GM19463 (cell line): ENCODE data around the gene PCSK6.
"Not testable (repeated sequence)": the region's sequence is repeated elsewhere in the genome, so short reads cannot be mapped to it uniquely, and the experiment has no call there.

Experiments
- ATAC-seq: cut with Tn5 transposase; IDR thresholded peaks from one replicate; pipeline ENCODE4 v1.9.1; 2021; ENCODE audit warnings: mild to moderate bottlenecking, moderate library complexity; ENCODE audit not compliant: unreplicated experiment

PCSK6 gene

DNA sequence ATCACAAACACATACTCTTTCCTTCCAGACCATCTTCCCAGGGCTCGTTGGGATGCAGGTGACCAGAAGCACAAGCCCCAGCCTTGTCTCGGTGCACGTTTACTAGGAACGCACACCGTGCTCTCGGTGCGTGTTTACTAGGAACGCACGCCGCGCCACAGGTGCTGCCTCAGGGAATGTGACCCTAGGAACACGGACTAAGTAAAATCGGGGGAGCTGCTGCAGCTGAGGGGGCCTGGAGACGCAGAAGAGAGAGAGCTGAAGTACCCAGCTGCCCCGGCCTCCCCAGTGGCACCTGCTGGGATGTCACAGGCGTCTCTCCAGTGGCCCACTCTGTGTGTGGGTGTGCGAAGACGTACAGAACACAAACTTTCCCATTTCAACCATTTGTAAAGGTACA, 103.5 kb downstream of the PCSK6 start:
- no peak for ATAC-seq

DNA sequence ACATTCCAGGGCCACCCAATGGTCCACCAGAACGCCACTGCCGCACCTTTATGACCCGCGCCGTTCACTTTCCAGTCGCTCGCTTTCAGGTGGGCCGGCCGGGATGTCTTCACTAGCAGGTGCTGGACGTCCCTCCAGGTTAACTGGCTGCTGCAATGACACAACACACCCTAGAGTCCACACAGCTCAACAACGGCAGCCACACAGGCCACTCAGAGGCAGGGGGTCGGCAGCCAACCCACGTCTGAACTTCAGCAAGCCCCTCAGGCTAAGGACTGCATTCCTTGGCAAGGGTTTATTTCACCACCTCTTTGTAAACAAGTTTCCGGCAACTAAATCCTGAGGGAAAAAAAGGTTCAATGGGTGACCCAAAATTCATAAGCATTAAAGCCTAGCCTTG, 105.2 kb downstream of the PCSK6 start:
- ATAC-seq, result no peak

DNA sequence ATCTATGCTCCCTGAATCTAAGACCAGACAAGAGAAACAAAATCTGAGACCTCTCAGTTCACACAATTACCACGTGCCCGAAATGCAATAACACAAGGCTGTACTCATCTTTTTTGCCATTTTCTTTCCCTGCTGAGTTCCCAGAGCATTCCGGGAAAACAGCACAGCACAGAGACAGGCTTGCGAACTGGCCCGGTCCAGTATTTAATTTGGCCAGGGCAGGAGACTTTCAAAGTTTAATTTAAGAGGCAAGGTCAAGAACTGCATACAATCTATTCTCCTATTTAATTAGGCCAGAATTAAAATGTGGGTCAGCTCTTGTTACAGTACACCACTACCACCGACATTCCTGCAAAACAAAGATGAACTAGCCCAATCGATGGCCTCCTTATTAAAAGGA, 107.0 kb downstream of the PCSK6 start:
- no peak for ATAC-seq

DNA sequence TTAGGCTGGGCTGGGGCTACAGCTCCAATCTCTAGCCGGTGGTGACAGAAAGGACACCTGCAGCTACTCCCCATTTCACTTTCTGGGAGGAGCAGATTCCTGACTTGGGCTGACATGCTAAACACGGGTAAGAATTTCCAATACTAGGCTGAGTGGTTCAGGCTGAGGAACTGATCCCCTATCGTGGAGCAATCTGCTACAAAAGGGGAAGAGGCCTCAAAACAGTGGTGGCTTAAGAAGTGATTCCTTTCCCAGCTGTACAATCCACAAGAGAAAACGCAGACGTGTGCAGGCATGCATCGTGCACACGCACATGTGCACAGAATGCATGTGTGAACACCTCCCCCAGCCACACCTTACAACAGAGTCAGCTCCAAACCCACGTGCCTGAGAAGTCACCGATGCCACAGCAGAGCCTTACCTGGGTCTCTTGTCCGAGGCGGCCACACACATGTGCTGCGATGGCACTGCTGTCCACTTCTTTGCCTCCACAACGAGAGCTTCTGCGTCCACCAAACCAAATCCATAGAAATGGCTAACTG, 107.8 kb downstream of the PCSK6 start:
- no peak for ATAC-seq

DNA sequence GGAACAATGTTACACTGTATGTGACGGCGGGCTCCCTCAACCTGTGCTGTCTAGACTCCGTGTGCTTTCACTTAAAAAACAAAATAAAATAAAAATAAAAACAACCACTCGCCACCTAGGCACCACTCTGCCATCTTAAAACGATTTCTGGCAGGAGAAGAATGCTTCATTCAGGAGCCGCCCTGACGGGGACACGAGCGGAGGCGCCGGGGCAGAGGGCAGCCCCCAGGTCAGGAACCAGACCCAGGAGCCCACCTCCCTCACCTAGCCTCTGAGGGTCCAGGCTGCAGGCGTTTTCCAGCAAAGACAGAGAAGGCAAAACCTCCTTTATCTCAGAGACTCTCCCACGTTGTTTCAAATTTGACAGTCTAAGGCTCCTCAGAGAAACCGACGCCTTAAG, 109.4 kb downstream of the PCSK6 start:
- ATAC-seq, result no peak

DNA sequence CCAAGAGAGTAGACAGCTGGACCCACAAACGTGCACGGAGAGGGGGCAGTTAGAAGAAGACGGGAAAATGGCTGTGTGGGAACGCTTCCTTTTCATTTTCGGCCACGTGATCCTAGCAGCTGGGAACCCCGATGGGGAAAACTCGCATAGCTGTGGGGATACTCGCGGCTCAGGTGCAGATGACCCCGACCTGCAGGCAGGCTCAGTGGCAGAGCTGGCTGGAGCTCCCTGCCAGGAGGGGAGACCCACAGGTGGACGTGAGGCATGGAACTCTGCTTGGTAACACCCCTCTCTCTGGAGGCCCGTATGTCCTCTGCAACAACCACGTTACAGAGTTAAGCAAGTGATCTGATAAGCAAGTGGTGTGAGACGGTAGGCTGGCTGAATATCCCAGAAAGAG, 109.9 kb downstream of the PCSK6 start:
- no peak for ATAC-seq

DNA sequence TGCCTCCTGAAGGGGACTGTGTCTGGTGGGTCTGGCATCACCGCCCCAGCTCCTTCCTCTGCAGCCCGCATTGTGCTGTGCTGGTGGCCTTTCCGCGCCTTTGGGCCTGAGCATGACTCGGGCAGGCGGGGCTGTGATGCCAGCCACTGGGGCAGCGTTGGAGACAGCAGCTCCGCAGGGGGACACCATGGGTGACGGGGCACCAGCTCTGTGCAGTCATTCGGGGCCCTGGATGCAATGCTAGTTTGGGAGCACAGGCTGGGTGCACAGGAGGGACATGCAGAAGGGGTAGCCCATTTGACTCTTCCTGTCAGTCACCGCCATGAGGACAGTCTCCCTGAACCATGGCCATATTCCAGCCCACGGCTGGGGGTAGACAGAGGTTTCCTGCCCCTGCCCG, 110.6 kb downstream of the PCSK6 start:
- ATAC-seq, result no peak

DNA sequence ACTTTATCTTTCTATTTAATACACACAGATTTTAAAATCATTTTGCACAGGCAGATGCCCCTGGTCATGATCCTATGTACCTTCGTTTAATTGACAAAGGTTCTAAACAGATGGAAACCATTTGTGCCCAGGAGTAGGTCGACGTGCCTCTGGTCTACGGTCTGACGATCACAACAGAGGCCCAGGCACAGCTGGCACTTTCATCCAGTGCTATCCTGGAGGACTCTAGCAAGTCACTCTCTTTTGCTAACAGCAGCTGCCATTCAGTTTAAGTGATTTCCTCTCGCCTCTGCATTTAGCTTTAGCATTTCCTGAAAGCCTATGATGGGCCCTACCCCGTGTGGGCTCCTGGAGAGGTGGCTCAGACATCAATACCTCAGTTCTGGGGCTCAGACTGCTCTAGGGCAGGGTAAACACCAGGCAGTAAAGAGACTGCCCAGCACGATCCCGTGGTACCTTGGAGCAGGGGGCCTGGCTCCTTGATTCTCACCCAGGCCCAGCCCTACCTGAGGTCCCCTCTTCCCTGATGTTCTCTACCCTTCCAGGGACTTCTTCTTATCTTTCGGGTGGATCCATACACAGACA, 111.2 kb downstream of the PCSK6 start:
- ATAC-seq, result no peak

DNA sequence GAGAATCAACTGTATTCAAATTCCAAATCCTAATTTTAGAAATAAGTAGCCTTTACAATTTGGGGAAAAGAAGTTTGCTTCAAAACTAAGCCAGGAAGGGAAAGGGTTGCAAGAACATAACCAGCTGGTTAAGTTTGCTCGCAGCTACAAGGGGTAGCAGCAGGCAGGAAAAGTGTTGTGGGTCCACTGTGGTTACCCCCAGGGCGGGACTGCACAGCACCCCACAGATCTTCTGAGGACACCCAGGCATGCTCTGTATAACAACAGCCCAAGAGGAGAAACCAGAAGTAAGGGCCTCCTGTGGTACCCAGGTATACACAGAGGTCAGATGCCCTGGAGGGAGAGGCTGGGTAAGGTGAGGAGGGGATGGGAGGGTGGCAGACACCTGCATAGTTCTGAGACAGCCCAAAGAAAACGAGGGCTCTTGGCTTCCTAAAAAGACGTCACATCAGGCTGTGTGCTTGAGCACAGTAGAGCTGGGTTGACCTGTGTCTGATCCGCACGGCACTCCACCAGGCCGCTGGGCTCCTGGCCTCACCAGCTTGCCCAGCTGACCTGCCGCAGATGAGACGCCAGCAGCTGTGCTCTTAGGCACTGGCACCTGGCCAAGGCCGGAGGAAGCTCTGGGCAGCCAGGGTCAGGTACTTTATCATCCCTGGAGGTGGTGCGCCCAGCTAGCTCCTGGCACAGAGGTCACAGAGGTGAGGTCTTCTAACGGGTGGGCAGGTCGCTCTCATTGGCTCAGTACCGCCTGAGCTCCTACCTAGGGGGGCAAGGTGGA, 112.7 kb downstream of the PCSK6 start:
- no peak for ATAC-seq

DNA sequence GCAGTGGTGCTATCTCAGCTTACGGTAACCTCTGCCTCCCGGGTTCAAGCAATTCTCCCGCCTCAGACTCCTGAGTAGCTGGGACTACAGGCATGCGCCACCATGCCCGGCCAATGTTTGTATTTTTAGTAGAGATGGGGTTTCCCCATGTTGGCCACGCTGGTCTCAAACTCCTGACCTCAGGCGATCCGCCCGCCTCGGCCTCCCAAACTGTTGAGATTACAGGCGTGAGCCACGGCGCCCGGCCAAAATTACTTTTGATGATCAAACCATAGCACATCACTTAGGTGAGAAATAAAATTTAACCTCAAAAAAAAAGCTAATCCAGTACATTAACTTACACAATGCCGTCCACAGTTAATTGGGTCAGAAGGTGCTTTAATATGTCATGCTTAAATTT, 114.5 kb downstream of the PCSK6 start:
- not testable (repeated sequence) for ATAC-seq

DNA sequence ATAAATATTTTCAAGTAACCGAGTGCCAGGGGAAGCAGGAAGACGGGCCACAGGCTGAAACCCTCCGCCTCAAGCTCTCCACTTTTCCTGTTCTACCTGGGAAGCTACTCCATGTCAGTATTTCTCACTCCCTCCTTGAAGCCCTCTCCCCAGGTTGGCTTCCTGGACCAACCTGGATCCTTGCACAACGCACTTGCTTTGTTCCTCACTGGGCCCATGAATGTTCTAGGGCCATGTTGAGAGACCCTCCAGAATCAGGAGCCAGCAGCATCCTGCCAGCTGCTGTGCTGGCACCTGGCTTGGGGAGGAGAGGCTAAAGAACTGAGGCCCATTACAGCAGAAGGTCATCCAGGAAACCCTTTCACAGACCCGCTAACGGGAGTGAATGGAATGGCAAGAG, 115.2 kb downstream of the PCSK6 start:
- no peak for ATAC-seq

DNA sequence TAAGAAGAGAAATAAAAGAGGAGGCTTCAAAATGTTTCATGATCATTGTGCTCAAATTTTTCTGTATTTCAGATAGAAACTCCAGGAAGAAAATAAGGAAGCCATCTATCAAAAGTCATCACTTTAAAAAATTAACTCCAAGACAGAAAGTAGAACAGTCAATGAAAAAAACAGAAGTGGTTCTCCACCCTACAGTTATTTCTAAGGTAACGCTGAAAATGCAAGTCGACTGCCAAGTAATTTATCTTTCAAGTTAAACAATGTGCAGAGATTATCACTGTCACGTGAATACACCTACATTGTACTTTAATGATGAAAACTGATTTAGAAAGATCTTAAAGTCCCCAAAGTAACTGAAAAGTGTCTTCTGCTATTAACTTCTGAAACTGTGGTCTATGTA, 115.9 kb downstream of the PCSK6 start:
- no peak for ATAC-seq

DNA sequence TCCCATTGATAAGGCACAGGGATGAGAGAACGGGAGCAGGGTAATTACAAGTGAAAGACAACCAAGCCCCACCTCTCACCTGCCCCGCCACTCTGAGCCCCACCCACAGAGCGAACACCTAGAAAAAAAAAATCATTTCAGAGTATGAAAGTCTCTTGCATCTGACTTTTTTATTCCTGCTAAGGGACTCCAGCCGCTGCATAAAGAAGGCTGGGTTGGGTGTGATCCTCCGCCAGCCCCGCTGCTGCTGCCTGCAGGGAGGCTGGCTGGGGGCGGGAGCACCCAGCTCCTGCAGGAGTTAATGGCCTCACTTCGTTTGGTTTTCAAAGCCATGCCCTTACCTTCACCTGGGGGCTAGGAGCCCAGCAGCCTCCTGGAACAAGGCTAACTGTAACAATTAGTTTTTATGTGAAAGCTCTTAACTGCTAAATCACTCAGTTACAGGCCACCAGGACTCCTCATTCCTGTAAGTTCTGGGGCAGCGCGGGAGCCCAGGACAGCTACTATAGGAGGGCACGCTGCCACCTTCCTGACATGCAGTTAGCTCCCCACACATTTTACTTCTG, 116.5 kb downstream of the PCSK6 start:
- no peak for ATAC-seq

DNA sequence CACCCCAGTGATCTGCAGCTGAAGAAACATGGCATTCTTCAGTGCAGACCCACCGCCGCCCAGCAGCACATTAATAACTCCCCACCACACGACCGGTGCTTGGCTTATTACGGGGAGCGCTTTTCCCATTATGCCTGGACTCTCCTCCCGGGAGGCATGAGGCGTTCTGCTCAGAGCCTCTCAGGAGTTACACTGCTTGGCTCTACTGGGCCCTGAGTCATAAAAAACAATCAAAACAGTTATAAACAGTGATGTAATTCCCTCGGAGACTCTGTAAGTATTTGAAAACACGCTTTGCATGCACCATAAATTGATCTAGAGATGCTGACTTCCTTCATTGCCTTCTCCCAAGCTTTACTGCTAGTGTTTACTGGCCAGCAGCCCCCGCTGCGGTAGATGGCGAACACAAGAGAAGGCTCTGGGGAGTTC, 117.3 kb downstream of the PCSK6 start:
- no peak for ATAC-seq

DNA sequence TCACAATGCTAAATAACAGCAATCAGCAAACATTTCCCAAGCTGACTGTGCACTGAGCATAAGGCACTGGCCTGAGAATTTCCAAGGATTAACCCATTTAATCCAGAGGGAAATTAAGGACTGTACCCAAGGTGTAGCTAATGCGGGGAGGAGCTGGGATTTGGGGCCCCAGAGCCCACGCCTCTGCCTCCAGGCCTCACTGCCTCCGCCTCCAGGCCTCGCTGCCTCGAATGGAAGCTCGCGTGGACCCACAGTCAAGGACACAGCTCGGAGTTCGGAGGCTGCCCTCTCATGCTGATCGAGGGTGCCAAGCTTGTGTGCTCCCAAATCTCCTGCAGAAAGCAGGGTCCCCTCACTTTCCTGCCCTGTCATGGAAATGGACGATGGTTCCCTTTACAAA, 118.0 kb downstream of the PCSK6 start:
- ATAC-seq, result no peak

DNA sequence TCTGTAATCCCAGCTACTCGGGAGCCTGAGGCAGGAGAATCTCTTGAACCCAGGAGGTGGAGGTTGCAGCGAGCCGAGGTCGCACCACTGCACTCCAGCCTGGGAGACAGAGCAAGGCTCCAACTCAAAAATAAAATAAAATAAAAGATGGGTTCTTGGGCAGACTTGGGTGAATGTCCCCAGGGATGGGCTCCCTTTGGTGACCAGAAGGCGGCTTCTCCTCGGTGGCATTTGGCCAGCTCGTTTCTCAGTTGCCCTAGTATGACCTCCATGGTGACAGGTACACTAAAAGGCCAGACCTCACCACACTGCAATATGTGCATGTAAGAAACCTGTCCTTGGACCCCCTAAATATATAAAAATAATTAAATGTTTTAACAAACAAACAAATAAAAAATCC, 118.4 kb downstream of the PCSK6 start:
- ATAC-seq, result no peak

DNA sequence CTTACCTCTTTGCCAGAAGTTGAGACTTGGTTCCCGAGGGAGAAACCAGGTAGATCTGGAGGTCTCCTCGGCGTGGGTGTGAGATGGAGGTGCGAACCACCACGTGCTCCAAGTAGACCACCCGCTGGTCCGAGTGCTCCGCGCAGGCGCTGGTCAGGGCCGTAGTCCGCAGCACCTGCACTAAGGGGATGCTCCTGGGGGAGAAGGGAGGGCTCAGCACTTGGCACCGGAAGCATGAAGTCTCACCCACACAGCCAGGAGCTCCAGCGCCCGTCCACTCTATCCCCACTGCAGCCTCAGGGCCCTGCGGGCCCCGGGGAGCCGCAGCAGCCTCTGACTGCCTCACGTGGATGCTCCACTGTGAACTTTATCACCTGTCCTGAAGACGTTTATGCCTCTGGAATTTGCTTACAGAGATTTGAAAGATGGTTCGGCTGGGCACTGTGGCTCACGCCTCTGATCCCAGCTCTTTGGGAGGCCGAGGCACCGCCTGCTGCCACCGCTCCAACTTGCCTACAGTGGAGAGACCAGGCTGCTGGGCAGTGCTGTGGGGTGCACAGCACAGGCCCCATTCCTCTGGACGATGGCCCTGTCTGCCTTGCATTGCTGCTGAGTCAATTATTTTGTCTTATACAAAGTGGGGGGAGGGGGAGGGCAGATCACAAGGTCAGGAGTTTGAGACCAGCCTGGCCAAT, 119.0 kb downstream of the PCSK6 start:
- no peak for ATAC-seq

DNA sequence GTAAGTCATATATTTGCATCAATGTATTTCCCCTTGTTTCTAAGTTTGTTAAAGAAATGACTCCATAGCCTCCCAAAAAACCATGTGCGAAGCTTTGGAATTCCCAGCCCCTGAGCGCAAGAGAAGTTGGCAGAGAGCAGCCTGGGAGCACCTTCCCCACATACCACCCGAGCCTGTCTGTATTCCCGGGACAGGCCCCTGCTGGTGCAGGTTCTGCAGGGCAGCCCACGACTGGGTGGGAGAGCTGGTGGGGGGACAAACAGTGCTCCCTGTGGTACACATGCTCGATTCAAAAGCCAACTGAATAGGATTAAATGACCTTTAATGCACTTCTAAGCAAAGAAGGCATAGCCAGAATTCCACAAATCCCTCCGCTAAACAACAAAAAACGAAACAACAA, 119.8 kb downstream of the PCSK6 start:
- ATAC-seq, result no peak

DNA sequence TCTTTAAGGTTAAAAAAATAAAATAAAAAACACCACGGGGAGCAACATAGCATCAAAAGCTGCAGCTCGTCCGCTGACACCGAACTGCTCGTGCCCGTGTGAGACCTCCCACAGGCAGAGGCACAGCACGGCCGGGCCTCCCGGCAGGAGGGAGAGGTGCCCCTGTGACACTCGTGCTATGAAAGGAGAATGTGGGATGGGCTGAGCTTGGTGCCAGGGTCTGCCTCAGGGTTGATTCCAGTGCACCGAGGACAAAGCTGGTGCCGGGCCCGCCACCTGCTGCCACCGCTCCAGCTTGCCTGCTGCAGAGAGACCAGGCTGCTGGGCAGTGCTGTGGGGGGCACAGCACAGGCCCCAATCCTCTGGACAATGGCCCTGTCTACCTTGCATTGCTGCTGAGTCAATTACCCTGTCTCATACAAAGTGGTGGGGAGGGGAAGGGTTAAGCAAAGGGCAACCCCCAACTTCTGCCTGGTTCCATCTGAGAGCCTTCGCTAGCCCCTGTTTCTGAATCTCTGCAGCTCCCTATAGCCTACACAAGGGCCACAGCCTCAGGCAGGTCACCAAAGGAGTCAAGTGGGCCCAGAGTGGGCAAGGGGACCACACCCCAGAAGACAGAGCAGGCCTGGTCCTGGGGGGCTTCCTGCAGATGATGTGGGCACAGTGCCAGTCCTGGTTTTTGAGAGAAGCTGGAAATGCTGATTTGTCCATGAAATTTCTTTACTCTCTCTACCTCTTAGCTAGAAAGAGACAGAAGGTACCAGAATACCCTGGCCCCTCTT, 120.5 kb downstream of the PCSK6 start:
- no peak for ATAC-seq

DNA sequence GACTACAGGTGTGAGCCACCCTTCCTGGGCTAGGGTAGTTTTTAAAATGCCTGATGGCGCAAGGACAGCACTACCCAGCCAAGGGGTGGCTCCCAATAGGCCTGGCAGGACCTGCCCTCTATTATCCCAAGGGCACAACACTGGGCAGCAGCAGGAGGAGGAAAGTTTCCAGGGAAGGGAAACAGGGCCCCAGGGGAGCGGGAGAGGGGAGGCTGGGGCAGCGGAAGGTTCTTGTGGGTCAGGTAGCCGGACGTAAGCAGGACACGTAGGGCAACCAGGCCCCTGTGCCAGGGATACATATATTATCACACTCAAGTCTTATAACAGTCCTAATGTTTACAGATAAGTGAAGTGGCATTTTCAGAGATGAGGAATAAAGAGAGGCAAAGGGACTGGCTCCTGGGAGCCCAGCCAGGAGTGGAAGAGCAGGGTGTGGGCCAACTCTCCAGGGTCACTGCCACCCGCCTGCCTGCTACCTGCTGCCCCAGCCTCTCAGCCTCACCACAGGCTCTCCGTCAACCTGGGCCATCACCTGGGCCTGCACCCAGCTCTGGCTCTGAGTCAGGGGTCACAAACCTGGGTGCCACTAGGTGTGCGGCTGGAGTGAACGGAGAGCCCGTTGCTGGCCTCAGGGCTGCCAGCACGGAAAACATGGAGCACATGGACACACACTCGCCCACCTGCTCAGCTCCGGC, 121.3 kb downstream of the PCSK6 start:
- no peak for ATAC-seq
